ENCODE data around the gene FIGN.

The FIGN gene

DNA sequence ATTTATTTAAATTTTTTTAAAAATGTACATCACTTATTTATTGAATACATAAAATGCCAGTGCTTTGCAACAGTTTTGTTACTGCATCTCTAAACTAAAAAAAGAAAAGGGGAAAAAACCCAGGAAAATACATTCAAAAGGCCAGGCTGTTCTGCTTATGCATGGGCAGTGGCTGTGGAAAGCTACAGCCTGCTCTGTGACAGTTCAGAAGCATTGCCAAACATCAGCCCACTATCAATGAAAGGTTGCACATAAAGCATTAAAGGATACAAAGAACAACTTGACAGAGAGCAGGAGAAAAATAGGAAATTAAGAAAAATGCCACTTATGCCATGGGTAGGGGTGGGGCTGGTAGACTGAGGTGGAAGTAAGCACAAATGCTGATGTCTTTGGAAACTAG, 128.2 kb downstream of the FIGN start:
- DNase-seq: no peak

DNA sequence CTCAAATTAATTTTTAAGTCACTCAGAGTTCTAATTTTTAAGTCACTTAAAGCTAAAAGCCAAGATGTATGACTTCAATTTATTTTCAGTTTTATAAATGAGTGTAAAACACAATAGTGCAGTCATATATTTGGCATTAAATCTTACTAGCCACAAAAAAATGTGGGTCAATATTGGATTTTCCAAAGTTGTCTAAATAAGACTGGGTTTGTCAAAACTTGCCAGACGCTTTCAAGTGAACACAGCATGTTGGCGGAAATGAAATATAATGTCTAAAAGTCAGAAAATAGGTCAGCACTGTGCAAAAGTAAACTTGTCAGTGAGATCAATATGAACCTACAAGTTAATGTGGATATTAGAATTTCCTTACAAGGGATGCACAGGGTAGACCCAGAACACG, 128.9 kb downstream of the FIGN start:
- no peak for DNase-seq

DNA sequence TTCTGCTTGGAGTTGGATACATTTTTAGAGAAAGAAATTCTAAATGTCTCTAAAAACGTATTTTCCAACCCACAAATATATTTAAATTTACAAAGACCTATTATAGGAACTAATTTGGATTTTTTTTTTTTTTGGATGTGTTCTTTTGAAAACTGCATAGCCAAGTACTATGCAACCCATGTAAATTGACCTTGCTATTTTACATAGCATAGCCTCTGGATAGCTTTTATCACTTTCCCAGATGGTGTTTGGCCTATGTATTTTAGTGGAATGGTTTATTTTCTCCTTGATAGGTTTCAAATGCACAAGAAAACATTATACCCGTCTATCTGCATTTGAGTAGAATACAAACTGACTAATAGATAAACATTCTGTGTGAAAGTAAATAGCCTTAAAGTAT, 130.0 kb downstream of the FIGN start:
- DNase-seq: no peak

DNA sequence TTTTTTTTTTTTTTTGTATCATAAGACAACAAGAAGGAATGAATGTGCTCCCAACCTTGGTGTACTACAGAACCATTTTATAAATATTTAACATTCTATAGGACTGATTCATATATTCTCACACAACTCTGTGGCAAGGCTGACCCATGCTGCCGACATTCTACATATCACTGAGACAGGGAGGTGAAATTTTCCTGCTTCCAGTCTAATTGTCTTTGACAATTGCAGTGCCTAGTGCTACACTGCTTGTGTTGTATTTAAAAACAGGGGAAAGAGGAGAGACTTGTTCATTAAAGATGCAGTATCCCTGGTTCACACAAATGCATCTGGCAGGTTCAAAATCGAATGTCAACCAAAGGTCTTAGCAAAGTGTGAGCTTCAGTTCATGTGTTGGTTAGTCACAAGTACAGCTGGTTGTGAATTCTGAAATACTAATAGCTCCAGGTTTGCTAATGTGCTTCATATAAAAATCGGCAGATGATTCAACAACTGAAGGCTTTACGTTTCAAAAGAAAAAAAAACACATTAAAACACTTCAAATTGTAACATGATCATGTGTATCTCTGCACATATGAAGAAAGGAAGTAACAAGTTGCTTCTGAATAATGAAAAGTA, 130.8 kb downstream of the FIGN start:
- DNase-seq: no peak

DNA sequence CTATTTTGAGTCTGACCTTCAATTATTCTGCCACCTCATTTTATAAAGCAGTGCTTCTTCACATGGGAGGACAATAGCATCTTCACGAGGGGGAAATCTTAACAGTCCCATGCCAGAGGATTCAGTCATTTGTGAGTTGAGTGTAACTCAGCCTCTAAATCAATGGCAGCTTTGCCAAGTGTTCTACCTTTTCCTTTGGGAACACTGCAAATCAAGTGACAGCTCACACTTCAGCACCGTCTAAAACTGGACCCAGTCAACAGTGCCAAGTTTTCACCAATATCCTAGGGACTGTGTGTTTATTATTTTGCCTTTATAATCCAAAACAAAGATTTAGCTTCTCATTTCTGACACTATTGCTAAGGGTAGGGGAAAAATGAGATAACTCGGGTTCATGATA, 133.6 kb downstream of the FIGN start:
- DNase-seq: no peak

DNA sequence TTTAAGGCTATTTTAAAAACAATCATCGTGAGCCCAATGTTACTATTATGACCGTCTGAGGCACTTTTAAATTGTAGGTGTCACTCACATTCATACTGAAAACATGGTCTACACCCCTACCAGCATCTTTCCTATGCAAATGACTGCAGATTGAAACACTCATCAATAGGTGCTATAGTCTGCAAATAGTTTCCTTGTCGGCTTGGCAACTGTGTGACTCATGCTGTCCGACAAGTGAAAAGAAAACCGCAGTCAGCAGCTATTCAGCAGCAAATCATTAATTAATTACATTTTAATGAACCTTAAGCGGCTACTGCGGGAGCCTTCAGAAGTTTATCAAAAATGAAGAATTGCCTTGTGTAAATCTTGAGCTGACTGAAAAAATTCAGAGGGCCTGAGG, 134.4 kb downstream of the FIGN start:
- no peak for DNase-seq

DNA sequence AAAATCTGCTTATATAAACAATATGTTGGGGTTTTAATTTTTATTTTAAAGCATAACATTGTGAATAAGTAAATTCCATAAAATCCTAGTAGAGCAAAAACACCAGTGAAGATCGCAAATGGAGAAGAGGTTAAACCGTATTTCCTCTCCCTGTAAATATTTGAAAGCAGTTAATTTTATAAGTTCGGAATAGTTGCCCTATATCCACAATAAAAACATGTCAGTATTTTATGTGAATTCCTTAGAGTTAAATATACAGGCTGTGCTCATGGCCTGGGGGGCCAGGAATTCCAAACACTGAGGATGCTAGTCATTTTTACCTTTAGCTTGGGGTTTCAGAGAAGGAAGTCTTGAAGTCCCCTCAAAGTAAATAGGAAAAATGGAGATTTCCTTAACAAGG, 135.0 kb downstream of the FIGN start:
- DNase-seq: no peak

DNA sequence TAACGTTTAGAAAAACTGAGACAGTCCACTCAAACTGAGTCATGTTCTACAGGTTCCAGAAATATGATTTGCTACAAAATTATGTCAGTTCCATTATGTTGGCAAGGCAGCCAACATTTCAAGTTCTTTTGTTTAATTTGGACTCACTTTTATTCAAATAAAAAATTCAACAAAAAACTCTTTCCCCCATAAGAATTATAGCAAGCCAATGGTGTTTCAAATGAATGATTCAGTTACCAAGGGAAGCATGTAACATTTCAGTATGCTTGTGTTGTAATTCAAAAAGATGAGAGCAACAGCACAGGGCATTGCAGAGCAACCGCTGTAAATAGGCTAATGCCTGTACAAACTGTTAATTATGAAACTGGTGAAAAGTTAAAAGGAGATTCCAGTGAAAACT, 140.8 kb downstream of the FIGN start:
- no peak for DNase-seq

DNA sequence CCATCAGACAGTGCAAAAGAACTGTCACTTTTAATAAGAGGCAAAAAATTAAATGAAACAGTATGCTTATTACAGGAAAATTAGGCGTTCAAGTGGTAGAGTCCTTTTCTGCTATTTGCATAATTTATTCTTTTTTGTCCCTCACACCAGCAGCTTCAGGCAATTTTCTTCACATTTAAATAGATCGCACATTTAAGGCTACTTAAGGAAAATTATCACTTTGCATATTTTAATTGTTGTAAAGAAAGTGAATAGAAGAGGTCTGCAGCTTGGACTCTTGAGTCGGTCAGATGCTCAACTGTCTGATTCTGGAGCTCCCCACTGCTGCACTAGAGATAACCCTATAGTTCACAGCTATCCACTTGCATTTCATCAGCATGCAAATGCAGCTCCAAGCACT, 141.3 kb downstream of the FIGN start:
- DNase-seq: no peak

DNA sequence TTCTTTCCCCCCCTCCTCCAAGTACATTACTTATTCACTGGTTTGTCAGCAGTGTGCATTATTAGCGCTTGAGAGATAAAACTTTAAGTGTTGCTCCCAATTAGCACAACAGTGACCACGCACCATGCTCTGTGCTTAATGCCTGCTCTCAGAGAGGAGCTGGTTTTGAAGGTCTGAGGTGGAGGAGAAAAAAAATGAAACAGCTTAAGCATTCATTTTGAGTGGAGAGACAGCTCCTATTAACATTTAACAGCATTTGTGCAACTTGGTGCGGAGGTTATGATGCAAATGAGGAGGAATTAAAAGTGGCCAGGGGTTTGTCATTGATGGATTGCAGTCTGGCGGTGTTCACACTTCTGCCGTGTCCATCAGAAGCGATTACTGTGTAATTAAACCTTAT, 141.8 kb downstream of the FIGN start:
- no peak for DNase-seq

DNA sequence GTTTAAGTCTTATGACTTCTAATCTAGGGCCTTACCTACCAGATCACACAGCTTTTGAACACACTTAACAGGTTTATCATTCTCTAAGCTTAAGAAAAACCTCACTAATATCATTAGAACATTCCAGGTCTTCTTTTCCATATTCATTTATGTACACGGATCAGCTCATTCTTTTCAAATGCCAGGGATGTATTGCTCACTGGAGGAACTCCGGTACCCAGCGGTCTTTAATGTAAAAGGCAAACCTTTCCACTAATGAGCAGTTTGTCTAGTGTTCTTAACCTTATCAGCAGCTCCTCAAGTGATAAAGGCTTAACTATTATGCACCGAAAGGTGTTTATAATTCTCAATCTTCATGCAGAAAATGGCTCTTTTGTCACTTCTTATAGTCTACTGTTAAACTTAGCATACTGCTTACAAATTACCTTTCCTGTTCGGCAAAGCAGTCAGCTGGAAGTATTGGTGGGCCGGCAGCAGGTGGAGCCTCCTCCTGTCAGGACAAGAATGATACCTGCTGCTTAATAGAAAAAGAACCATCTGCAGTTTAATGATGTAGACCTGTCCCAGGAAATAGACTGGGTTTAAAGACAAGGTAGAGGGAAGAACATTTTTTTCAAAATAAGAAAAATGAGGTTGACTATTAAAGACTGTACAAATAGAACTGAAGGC, 142.7 kb downstream of the FIGN start:
- DNase-seq: no peak

DNA sequence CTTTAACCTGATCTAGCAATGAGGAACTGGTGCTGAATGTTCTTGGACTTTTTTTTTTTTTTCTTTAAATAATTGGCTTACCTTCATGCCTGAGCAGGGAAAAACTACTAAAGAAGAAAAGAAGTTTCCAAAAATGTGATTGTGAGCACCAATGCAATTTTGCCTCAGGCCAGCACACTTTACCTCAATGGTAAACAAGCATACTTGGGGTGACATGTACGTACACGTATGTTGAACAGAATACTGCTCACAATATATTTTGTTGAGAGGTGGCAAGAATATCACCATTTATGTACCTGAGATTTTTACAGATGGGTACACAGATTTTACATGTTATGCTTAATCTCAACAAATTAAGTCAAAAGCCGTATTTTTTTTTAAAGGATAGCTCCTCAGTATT, 144.3 kb downstream of the FIGN start:
- no peak for DNase-seq

DNA sequence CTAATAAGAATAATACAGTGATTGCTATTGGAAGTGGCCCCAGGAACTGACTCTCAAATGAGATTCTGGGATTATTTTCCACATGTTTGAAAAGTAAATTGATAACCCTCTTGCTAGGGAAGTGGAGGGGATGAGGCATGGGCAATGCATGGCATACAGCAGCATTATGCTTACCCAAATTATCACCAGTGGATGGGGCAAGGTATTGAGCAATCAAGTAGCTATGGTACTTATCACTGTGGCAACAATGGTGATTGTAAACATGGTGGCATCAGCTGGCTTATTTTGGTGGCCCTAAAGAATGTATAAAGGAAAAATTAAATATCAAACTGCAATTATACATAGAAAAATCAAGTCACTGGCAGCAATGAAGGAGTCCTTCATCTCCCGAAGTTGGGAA, 155.1 kb downstream of the FIGN start:
- no peak for DNase-seq

DNA sequence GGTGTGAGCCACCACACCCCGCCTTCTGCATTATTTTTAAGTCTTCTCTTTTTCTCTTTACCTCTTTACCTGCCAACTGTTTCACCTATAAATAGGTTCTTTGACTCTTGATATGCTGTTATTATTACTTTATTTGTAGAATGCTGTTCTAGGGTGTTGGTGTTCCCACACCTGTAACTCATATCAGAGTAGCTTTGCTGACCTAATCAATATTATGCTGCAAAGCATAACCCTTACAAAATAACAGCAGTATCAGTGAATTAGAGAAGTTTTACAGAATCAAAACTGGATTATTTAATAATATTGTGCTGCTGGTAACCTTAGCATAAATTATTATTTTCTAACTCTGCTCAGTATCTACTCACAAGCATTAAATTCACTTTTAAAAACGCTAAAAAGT, 161.5 kb downstream of the FIGN start:
- DNase-seq: no peak

DNA sequence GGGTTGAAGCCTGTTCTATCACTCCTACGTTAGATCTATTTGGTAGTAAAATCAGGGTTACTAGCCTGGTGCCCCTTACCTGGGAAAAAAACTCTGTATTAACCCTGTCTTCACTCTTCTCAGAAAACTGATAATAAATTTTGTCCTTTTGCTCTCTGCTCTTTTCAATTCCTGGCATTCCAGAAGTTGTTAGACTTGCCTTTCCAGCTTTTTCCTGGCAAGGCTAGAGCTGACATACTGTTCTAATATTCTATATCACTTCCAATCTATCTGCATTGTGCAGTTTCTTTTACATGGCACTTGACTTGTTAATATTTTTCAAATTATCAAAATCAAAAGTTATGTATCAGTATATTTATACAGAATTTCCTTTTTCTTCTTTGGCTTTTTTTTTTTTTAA, 162.2 kb downstream of the FIGN start:
- no peak for DNase-seq

DNA sequence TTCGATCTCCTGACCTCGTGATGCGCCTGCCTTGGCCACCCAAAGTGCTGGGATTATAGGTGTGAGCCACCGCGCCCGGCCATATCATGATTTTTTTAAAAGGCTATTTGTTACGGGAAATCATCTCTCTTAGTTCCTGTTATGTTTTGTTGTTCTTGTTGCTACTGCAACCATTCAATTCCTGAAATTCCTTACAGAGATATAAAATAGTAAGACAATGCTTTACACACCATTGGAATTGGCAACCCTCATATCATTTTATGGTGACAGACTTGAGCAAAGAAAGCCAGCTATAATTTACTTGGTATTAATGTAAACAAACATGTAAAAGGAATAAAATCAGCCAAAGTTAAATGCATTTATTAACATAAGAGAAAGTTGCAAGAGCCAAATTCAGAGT, 163.0 kb downstream of the FIGN start:
- no peak for DNase-seq

DNA sequence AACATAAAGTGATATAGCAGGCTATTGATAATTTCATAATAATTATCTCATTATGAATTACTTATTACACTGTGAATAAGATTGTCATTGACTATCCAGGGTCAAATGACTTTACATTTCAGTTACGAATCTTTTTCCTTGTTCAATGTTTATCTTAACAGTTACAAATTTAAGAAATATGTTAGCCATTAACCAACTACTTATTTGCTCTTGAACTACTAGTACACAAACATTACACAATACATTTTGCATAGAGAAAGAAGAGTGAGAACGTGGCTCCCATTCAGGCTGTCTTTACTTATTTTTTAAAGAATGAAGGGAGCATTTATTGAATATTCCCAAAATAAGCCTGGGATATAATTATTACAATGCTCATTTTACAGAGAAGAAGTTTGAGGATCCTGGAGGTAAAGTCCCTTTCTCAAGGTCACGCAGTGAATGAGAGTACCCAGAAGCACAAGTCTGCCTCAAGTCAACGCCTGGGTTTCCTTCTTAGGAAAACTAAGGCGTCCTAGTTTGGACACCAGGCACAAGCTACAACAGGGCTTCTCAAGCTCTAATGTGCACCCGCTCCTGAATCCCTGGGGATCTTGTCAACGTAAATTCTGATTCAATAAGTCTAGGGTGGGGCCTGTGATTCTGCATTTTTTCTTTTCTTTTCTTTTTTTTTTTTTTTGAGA, 164.2 kb downstream of the FIGN start:
- DNase-seq: no peak

DNA sequence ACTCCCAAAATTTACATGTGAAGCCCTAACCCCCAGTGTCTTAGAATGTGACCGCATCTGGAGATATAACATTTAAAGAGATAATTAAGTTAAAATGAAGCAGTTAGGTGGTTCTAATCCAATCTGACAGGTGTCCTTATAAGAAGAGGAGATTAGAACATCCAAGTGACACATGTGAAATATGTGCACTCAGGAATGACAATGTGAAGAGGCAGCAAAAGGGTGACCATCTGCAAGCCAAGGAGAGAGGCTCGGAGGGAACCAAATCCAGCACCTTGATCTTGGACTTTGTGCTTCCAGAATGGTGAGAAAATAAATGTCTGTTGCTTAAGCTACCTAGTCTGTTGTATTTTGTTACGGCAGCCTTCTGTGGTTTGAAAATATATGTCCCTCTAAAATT, 165.4 kb downstream of the FIGN start:
- DNase-seq: no peak

DNA sequence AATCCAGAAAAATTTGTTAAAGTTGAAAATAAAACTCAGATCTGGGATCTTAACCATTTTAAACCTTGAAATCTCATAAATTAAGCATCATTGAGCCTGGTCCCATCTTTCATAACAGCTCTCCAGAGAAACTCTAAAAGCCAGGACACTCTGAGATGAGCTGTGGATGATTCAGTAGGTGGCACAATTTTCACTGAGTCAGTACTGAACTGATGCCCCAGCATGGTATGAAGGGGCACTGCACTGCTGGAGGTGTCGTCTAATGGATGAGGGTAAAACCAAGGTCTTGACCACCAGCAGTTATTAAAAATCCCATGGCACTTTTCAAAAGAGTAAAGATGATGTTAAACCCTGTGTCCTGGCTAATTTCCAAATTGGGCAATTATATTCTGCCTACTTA, 170.6 kb downstream of the FIGN start:
- no peak for DNase-seq

DNA sequence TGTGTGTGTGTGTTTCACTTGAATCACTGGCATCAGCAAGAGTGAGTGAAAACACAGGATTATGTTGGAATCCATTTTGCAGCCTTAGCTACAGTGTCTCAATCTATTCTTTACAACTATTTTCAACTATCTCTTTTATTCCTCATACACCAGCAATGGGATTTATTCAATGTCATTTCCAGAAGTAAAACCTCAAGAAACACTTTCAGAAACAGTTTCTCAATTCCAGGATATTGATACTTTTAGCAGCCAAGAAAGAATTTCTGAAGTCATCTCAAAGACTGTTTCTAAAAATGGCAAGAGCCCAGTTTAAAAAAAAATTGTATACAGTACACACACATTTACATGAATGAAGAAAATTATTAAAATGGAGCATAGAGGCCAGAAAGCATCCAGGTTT, 171.6 kb downstream of the FIGN start:
- DNase-seq: no peak

DNA sequence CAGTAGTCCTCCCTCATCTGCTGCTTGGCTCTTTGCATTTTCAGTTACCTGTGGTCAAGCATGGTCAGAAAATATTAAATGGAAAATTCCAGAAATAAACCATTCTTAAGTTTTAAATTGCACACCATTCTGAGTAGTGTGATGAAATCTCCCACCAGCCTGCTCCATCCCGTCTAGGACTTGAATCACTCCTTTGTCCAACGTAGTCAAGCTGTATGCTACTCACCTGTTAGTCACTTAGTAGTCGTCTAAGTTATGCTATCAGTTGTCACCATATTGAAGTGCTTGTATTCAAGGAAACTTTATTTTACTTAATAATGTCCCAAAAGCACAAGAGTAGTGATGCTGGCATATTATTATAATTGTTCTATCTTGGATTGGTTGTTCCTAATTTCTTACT, 172.5 kb downstream of the FIGN start:
- DNase-seq: no peak

DNA sequence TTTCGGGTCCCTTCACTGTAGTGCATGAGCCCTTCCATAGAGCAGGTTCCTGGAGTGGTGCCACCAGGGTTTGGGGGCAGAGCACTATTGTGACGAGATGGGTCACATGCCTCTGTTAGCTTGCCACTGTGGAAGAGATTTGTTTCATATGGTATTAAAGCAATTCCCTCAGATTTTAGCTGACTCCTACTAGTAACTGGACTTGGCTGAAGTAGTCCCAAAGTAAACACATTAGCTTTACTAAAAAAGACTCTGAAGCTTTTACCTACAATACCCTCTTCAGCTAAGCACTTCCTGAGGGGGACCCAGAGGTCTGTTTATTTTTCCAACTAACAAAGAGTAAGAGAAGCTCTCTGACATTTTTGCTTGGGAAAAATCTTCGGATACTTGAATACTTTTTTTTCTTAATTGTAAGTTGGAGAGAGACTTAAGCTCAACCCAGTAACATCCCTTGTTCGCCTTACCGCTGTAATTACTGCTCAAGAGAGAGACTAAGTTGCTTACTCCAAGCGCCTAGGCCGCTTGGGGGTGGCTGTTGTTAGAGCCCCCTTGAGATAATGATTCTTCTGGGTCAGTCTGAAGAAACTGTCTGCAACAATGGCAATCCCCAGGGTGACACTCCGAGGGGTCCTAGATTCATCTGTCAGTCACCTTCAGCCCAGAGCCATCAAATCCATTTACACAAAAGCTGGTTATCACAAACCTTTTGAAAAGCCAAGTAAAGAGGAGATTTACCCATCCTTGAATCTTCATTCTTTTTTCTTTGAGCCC, 177.4 kb downstream of the FIGN start:
- no peak for DNase-seq

DNA sequence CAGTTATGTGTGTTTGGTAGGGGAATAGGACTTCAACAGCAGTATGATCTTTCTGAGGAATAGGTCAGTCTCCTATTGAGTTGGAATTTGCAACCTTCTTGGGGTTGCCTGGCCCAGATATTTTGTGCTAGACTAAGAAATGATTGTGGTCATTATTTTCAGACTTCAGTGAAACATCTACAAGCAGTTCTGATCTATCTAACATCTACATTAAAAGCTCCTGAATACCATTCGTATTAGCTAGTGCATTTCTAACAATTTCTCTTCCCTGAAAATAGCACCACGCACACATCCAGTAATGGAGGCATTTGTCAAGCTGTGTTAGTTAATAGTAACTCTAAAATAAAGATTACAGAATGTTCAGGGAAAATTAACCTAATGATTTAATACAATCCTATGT, 179.3 kb downstream of the FIGN start:
- no peak for DNase-seq

DNA sequence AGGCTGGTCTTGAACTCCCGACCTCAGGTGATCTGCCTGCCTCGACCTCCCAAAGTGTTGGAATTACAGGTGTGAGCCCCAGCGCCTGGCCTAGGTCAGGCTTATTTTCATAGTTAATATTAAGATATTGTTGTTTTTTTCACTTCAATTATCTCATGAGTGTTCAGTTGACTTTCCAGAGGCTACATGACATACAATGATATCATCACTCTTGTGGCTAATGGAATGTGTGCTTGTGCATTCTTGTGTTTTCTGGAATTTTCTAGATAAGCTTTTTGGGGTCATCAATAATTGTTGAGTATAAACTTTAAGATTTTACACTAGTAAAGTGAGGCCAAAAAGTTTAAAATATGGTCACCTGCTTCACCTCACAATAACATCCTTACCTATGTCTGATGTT, 180.9 kb downstream of the FIGN start:
- no peak for DNase-seq
